Keratinocyte (primary cell): ENCODE measurements around the gene ATP6V0B. TPM values are rescaled to one million over a fixed set of nuclear protein-coding genes. Genes with fewer than 3 reads are reported as not detected.

Source experiments
- DNase-seq: peaks from one replicate; pipeline ENCODE4 v3.0.0-alpha.2; 2011; ENCODE audit warnings: low read depth, missing footprints, low spot score
- FAIRE-seq: peaks from 2 replicates; lab custom pipeline; 2011; peaks lifted over from hg19 to GRCh38; lab: Jason Lieb, UNC
- H2AFZ ChIP-seq: 2 replicates; pipeline ENCODE4 v1.6.0; 2012; ENCODE audit warnings: low read length, control low read depth, inconsistent platforms; ENCODE audit not compliant: control insufficient read depth
- H3K27ac ChIP-seq: 2 replicates; pipeline ENCODE4 v1.5.1; 2011; ENCODE audit warnings: low read length; ENCODE audit not compliant: control insufficient read depth, insufficient read depth
- H3K27me3 ChIP-seq: 3 replicates; pipeline ENCODE4 v1.6.0; 2011; ENCODE audit warnings: low read length; ENCODE audit not compliant: control insufficient read depth, insufficient read depth; ENCODE audit errors: extremely low read depth
- H3K36me3 ChIP-seq, 2 experiments: 2 replicates in 1 of 2; 3 replicates in 1 of 2; pipeline ENCODE4 v1.5.1; 2011; ENCODE audit warnings: low read length in 2 of 2, mild to moderate bottlenecking in 1 of 2; ENCODE audit not compliant: control insufficient read depth in 2 of 2, insufficient read depth in 2 of 2; ENCODE audit errors: extremely low read depth in 1 of 2
- H3K4me1 ChIP-seq: 3 replicates; pipeline ENCODE4 v1.5.1; 2011; ENCODE audit warnings: low read length; ENCODE audit not compliant: control insufficient read depth, insufficient read depth; ENCODE audit errors: extremely low read depth
- H3K4me2 ChIP-seq: 3 replicates; pipeline ENCODE4 v1.6.0; 2011; ENCODE audit warnings: low read depth, low read length; ENCODE audit not compliant: control insufficient read depth, insufficient read depth; ENCODE audit errors: extremely low read depth
- H3K4me3 ChIP-seq, 3 experiments: fragments of 200-600 bp in 1 of 3; sonication (generic) in 1 of 3; 2 replicates in 2 of 3; 3 replicates in 1 of 3; pipeline ENCODE4 v1.5.1; 2011 to 2016; ENCODE audit warnings: low read length in 3 of 3, mild to moderate bottlenecking in 3 of 3, control low read depth in 2 of 3, inconsistent platforms in 1 of 3, low read depth in 1 of 3, mixed read lengths in 1 of 3, mixed run types in 1 of 3, moderate library complexity in 1 of 3; ENCODE audit not compliant: control insufficient read depth in 2 of 3, insufficient read depth in 2 of 3; ENCODE audit errors: extremely low read depth in 1 of 3
- H3K79me2 ChIP-seq: 2 replicates; pipeline ENCODE4 v1.6.0; 2012; ENCODE audit warnings: low read length; ENCODE audit not compliant: control insufficient read depth, insufficient read depth
- H3K9ac ChIP-seq: 3 replicates; pipeline ENCODE4 v1.6.0; 2011; ENCODE audit warnings: low read length; ENCODE audit not compliant: control insufficient read depth, insufficient read depth; ENCODE audit errors: extremely low read depth
- H3K9me1 ChIP-seq: 3 replicates; pipeline ENCODE4 v1.6.0; 2011; ENCODE audit warnings: low read length; ENCODE audit not compliant: control insufficient read depth, insufficient read depth; ENCODE audit errors: extremely low read depth
- H3K9me3 ChIP-seq: 2 replicates; pipeline ENCODE4 v1.5.1; 2012; ENCODE audit warnings: low read depth, low read length; ENCODE audit not compliant: control insufficient read depth
- H4K20me1 ChIP-seq: 3 replicates; pipeline ENCODE4 v1.6.0; 2011; ENCODE audit warnings: low read length; ENCODE audit not compliant: control insufficient read depth, insufficient read depth; ENCODE audit errors: extremely low read depth
- EZH2 ChIP-seq: IDR thresholded peaks from one replicate; pipeline ENCODE4 v1.6.1; 2012; ENCODE audit warnings: inconsistent platforms, mild to moderate bottlenecking, low read length, moderate library complexity
- dilution Hi-C: fragments of 300-500 bp; cut with MboI; formaldehyde crosslinking; loops from one replicate; pipeline ENCODE4 v1.7.0; 2020; ENCODE audit warnings: low sequenced_read_pairs; ENCODE audit not compliant: extremely low pct_ligation_motif_present
- polyA plus RNA-seq, 5 experiments: library from polyadenylated mRNA; depleted of rRNA in 3 of 5; stranded (reverse) in 3 of 5; stranded (forward) in 1 of 5; unstranded in 1 of 5; fragments of >200 nt; gene quantifications; 1 replicate in 1 of 5; 2 replicates in 3 of 5; 3 replicates in 1 of 5; pipeline versions ENCODE4 v1.2.1 to v1.2.3, GENCODE V29; 2011 to 2012; ENCODE audit warnings: missing spikeins in 2 of 5, low read depth in 1 of 5, low replicate concordance in 1 of 5
- TF ChIP-seq, protein P1 (sequence below), 3 experiments: IDR thresholded peaks in 1 of 3; conservative IDR thresholded peaks in 1 of 3; optimal IDR thresholded peaks in 1 of 3; 2 replicates in 2 of 3; 3 replicates in 1 of 3; pipeline versions ENCODE3 to v1.5.1; 2011; ENCODE audit warnings: low read length in 3 of 3, mild to moderate bottlenecking in 3 of 3, moderate library complexity in 2 of 3, control low read depth in 1 of 3, inconsistent platforms in 1 of 3; ENCODE audit not compliant: insufficient read depth in 2 of 3; ENCODE audit errors: extremely low read depth in 1 of 3

ATP6V0B gene
- polyA plus RNA-seq, 1 donor (not counting 4 experiments of a cell fraction or from before 2014, with no cell fraction given), result 195 TPM

DNA sequence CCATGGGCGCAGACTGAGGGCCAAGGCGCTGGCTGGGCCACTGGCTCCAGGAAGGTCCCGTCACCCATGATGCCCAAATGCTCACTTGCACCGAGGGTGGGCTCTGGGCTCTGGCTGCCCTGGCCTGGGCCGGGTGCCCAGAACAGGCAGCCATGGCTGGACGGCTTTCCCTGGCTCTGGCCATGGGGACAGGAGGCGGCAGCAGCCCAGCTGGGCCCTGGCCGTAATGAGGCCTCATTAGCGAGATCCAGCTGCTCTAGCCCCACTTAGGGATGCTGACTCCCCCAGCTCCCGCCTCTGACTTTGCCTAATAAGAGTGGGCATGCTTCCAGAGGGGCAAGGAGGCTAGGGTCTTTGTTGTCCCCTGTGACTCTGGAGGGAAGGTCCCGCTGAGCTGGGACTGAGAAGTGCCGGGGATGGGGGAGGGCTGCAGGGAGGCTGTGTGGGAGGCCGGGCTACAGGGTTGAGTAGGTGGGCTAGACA is 44.7 kb downstream of the ATP6V0B start:
- Histone ChIP-seq H3K36me3 (peaks cover 4 to 19% of the 10 kb centered on the region in 2 experiments), H3K79me2 (no peaks in the 10 kb centered on the region), H3K4me1 (no peaks in the 10 kb centered on the region), H3K9me3 (no peaks in the 10 kb centered on the region), H4K20me1 (peaks cover 3% of the 10 kb centered on the region), H3K27ac (no peak overlapping the region), H2AFZ (no peak overlapping the region), H3K4me3 (no peak overlapping the region), H3K9ac (no peak overlapping the region), H3K27me3 (no peaks in the 10 kb centered on the region), H3K9me1 (no peaks in the 10 kb centered on the region), H3K4me2 (no peak overlapping the region)
- TF ChIP-seq, protein P1, sequence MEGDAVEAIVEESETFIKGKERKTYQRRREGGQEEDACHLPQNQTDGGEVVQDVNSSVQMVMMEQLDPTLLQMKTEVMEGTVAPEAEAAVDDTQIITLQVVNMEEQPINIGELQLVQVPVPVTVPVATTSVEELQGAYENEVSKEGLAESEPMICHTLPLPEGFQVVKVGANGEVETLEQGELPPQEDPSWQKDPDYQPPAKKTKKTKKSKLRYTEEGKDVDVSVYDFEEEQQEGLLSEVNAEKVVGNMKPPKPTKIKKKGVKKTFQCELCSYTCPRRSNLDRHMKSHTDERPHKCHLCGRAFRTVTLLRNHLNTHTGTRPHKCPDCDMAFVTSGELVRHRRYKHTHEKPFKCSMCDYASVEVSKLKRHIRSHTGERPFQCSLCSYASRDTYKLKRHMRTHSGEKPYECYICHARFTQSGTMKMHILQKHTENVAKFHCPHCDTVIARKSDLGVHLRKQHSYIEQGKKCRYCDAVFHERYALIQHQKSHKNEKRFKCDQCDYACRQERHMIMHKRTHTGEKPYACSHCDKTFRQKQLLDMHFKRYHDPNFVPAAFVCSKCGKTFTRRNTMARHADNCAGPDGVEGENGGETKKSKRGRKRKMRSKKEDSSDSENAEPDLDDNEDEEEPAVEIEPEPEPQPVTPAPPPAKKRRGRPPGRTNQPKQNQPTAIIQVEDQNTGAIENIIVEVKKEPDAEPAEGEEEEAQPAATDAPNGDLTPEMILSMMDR (optimal IDR thresholded peaks at IDR 0.05 in 1 of 3, IDR thresholded peaks at IDR 0.05 in 1 of 3, conservative IDR thresholded peaks at IDR 0.05 in 1 of 3; ENCODE audit: extremely low read depth in 1 of 3, insufficient read depth in 2 of 3, low read length in 3 of 3), result no peak
- TF ChIP-seq EZH2, result no peak
- dilution Hi-C loops, result no loop called here
- FAIRE-seq (no peak), DNase-seq (no peak)

DNA sequence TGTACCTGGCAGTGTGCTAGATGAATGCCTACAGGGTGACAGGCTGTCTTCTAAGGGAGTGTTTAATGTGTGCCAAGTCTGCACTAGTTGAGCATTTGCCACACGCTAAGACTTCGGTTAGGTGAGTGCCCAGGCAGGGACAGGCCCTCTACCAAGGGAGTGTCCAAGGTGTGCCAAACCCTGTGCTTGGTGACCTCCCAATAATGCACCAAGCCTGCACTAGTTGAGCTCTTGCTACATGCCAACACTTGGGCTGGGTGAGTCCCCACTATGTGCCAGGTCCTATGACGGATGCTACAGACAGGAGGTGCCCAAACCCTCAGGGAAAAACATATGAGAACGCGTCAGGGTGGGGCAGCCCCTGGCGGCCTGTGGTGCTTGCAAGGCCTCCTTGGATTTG is 45.7 kb downstream of the ATP6V0B start:
- dilution Hi-C loops, result no loop called here
- H3K27me3 ChIP-seq, result no peaks in the 10 kb centered on the region
- H3K36me3 ChIP-seq, result peaks cover 4 to 19% of the 10 kb centered on the region in 2 experiments
- TF ChIP-seq EZH2, result no peak
- TF ChIP-seq, protein P1 (optimal IDR thresholded peaks at IDR 0.05 in 1 of 3, IDR thresholded peaks at IDR 0.05 in 1 of 3, conservative IDR thresholded peaks at IDR 0.05 in 1 of 3; ENCODE audit: extremely low read depth in 1 of 3, insufficient read depth in 2 of 3, low read length in 3 of 3), result no peak
- DNase-seq (no peak), FAIRE-seq (no peak)
- H3K9me1 ChIP-seq, result no peaks in the 10 kb centered on the region
- no peak overlapping the region for H3K9ac ChIP-seq
- H2AFZ ChIP-seq, result no peak overlapping the region
- H3K9me3 ChIP-seq, result no peaks in the 10 kb centered on the region
- H3K4me2 ChIP-seq, result no peak overlapping the region
- H3K4me3 ChIP-seq, result no peak overlapping the region
- H3K4me1 ChIP-seq, result peaks cover 4% of the 10 kb centered on the region
- H3K79me2 ChIP-seq, result no peaks in the 10 kb centered on the region
- H4K20me1 ChIP-seq, result no peaks in the 10 kb centered on the region
- H3K27ac ChIP-seq, result no peak overlapping the region
